NB4 (cell line): ENCODE measurements around the gene KDF1.

Experiments
- CTCF ChIP-seq: IDR thresholded peaks from one replicate; pipeline ENCODE4 v1.5.1; 2012; ENCODE audit warnings: low read depth, low read length
- MAX ChIP-seq: IDR thresholded peaks from 2 replicates; pipeline ENCODE4 v1.6.1; 2011; ENCODE audit warnings: low read depth, low read length
- POLR2A ChIP-seq: IDR thresholded peaks from 2 replicates; pipeline ENCODE4 v1.6.1; 2011; ENCODE audit warnings: mild to moderate bottlenecking; ENCODE audit not compliant: insufficient read length; ENCODE audit errors: extremely low read depth

DNA sequence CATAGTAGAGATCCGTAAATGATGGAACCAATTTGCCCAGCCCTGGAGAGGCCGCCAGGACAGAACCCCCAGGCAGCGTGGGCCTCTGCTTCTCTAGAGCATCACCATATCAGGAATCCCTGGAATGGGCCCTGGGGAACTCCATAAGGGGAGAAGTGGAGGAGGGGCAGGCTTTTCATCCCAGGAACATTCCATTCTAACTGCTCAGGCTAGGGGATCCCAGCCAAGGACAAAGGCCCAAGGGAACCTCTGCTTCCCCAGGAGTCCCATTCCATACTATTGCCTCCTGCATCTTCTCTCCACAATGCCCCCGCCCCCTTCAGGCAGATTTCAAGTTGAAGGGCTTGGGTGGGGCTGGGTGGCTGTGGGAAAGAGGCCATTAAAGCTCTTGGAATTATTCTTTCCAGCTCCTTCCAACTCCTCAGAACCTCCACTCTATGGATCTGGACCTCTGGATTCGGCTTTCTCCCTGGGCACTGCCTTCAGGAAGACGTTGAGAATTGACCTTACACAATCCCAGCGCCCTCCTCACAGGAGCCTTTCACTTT, 39.2 kb upstream of the KDF1 start:
- TF ChIP-seq MAX (no peak), CTCF (no peak), POLR2A (no peak)
